ENCODE measurements around the gene NEK10.

The NEK10 gene

DNA sequence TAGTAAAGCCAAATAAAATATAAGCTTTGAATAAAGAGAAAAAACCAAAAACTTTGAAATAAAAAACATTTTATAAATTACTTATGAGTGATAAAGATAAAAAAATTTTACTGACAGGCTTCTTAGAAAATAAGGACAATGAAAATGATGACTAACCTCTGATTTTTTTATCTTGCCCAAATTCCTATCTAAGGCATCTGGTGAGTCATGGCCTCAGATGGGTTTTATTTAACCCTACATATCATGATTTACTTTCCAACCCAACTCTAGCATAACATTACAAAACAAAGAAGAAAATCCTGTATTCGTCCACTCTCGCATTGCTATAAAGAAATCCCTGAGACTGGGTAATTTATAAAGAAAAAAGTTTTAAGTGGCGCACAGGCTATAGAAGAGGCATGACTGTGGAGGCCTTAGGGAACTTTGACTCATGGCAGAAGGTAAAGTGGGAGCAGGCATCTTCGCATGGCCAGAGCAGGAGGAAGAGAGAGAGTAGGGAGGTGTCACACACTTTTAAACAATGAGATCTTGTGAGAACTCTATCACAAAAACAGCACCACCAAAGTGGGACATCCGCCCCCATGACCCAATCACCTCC, 152.1 kb downstream of the NEK10 start:
- no peak for DNase-seq
- H3K27me3 ChIP-seq (replicated peaks; ENCODE audit: control insufficient read depth, insufficient read depth, low read length, poor library complexity, severe bottlenecking), result no peaks in the 10 kb centered on the region
- no peak overlapping the region for H3K4me3 ChIP-seq (ENCODE audit: insufficient read depth, low read depth, low read length, poor library complexity, severe bottlenecking)
- H3K27ac ChIP-seq (ENCODE audit: insufficient read depth, low read length, poor library complexity, severe bottlenecking), result no peak overlapping the region
- no peaks in the 10 kb centered on the region for H3K9me3 ChIP-seq (ENCODE audit: control insufficient read depth, low read length)
- H3K4me1 ChIP-seq (ENCODE audit: control insufficient read depth, insufficient read depth, low read length, poor library complexity, severe bottlenecking), result no peaks in the 10 kb centered on the region
- H3K36me3 ChIP-seq (ENCODE audit: control insufficient read depth, insufficient read depth, low read length), result no peaks in the 10 kb centered on the region

DNA sequence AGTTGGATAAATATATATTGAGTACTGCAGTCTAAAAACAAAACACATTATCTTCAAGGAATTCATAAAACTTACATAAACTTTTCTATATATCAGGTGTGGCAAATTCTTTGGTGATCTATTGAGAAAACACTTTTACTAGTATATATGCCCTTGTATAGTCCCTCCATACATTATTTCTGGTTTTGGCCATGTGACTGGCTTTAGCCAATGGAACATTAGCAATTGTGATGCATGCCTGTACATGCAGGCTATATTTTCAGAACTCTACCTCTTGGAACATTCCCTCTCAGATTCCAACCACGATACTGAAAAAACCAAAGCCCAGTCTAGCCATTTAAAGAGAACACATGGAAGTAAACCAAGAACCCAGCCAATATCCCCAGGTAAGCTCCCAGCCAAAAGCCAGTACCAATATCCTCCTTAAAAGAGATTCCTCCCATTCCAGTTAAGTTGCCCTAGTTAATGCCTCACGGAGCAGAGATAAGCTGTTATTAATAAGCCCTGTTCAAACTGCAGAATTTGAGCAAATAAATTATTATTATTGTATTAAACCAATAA, 152.8 kb downstream of the NEK10 start:
- DNase-seq, result no peak
- no peaks in the 10 kb centered on the region for H3K4me1 ChIP-seq (ENCODE audit: control insufficient read depth, insufficient read depth, low read length, poor library complexity, severe bottlenecking)
- no peaks in the 10 kb centered on the region for H3K9me3 ChIP-seq (ENCODE audit: control insufficient read depth, low read length)
- H3K4me3 ChIP-seq (ENCODE audit: insufficient read depth, low read depth, low read length, poor library complexity, severe bottlenecking), result no peak overlapping the region
- no peaks in the 10 kb centered on the region for H3K36me3 ChIP-seq (ENCODE audit: control insufficient read depth, insufficient read depth, low read length)
- no peaks in the 10 kb centered on the region for H3K27me3 ChIP-seq (replicated peaks; ENCODE audit: control insufficient read depth, insufficient read depth, low read length, poor library complexity, severe bottlenecking)
- H3K27ac ChIP-seq (ENCODE audit: insufficient read depth, low read length, poor library complexity, severe bottlenecking), result no peak overlapping the region

DNA sequence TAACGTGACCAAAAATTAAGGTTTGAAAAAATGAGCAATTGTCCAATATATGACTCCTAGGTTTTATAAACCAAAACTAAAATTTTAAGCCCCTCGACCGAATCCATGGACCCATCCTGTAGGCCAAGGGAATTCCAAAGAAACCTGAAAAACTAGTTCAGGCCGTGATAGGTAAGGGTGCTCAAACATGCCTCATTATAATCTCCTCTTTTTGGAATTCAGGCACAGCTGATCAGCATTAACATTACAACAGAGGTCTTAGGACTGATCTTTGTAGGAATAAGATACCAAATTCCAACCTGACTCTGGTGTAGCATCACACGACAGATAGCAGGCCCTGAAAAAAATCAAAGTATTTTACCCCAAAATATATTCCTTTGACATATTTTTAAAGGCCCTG, 155.7 kb downstream of the NEK10 start:
- Histone ChIP-seq H3K27me3 (replicated peaks; ENCODE audit: control insufficient read depth, insufficient read depth, low read length, poor library complexity, severe bottlenecking) (no peaks in the 10 kb centered on the region), H3K4me1 (ENCODE audit: control insufficient read depth, insufficient read depth, low read length, poor library complexity, severe bottlenecking) (no peaks in the 10 kb centered on the region), H3K27ac (ENCODE audit: insufficient read depth, low read length, poor library complexity, severe bottlenecking) (no peak overlapping the region), H3K36me3 (ENCODE audit: control insufficient read depth, insufficient read depth, low read length) (no peaks in the 10 kb centered on the region), H3K9me3 (ENCODE audit: control insufficient read depth, low read length) (no peaks in the 10 kb centered on the region), H3K4me3 (ENCODE audit: insufficient read depth, low read depth, low read length, poor library complexity, severe bottlenecking) (no peak overlapping the region)
- no peak for DNase-seq

DNA sequence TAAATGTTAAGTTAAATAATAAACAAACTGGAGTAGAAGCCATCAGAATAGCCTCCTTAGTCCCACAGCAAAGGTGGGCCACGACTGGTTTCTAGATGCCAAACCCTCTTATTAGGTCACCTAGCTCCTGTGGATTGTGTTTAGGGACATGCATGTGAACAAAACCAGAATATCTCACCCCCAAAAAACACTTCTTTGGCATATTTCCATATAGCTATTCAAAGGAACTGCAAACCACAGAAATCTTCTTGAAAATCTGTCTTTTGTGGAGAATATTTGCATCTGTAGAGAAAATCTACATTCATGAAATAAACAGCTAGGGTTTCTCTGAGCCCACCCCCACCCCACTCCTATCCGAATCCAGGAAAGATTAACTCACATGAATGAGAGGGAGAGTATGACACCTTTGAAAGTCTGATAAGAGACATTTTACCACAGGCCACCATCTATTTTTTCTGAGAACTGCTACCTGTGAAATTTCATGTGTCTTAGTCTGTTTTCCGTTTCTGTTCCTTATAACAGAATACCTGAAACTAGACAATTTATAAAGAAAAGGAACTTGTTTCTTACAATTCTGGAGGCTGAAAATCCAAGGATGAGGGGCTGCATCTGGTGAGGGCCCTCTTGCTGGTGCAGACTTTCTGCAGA, 159.4 kb downstream of the NEK10 start:
- H3K4me3 ChIP-seq (ENCODE audit: insufficient read depth, low read depth, low read length, poor library complexity, severe bottlenecking), result no peak overlapping the region
- H3K36me3 ChIP-seq (ENCODE audit: control insufficient read depth, insufficient read depth, low read length), result no peaks in the 10 kb centered on the region
- no peak for DNase-seq
- H3K9me3 ChIP-seq (ENCODE audit: control insufficient read depth, low read length), result no peaks in the 10 kb centered on the region
- no peaks in the 10 kb centered on the region for H3K27me3 ChIP-seq (replicated peaks; ENCODE audit: control insufficient read depth, insufficient read depth, low read length, poor library complexity, severe bottlenecking)
- no peaks in the 10 kb centered on the region for H3K4me1 ChIP-seq (ENCODE audit: control insufficient read depth, insufficient read depth, low read length, poor library complexity, severe bottlenecking)
- H3K27ac ChIP-seq (ENCODE audit: insufficient read depth, low read length, poor library complexity, severe bottlenecking), result no peak overlapping the region

DNA sequence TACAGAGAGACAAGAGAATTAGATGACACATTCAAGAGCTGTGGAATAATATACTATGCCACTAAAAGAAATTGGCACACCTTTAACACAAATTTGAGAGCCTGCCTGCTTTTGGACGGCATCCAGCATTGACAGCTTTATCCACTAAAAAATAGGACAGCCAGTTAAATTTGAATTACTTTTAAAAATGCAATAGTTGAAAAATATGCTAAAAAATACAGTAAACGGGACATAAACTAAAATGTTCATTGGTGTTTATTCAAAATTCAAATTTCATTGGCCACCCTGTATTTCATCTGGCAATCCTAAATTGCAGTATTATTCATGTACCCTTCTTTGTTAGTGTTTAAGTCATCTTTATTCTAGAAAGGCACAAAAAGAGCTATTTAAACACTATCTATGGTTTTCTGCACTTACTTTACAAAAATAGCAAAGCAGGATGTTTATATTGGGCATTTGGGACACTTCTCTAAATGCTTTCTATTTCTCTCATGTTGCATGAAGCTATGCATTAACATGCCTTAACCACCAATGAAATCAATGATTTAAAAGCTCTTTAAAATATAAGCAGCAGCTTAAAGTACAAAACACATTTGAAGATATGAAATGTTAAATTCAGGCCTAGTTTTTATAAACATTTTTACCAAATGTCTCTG, 160.1 kb downstream of the NEK10 start:
- Histone ChIP-seq H3K4me3 (ENCODE audit: insufficient read depth, low read depth, low read length, poor library complexity, severe bottlenecking) (no peak overlapping the region), H3K27me3 (replicated peaks; ENCODE audit: control insufficient read depth, insufficient read depth, low read length, poor library complexity, severe bottlenecking) (no peaks in the 10 kb centered on the region), H3K4me1 (ENCODE audit: control insufficient read depth, insufficient read depth, low read length, poor library complexity, severe bottlenecking) (no peaks in the 10 kb centered on the region), H3K27ac (ENCODE audit: insufficient read depth, low read length, poor library complexity, severe bottlenecking) (no peak overlapping the region), H3K9me3 (ENCODE audit: control insufficient read depth, low read length) (no peaks in the 10 kb centered on the region), H3K36me3 (ENCODE audit: control insufficient read depth, insufficient read depth, low read length) (no peaks in the 10 kb centered on the region)
- DNase-seq, result no peak

DNA sequence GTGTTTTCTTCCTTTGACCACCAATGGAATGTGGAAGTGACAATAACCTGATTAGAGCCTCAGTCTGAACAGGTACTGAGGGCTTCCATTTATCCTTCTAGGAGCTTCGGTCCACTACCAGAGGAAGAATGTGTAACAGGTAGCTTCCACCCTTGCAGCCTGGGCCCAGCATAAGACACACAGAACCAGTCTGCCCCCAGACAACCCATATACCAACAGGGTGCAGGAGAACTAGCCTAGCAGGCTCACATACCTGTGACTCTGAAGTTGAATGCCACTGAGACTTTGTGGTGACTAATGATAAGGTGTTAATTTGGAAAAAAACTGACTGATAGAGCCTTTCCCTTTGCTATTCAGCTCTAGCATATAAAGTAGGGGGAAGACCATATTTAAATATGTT, 166.2 kb downstream of the NEK10 start:
- Histone ChIP-seq H3K27ac (ENCODE audit: insufficient read depth, low read length, poor library complexity, severe bottlenecking) (no peak overlapping the region), H3K36me3 (ENCODE audit: control insufficient read depth, insufficient read depth, low read length) (no peaks in the 10 kb centered on the region), H3K27me3 (replicated peaks; ENCODE audit: control insufficient read depth, insufficient read depth, low read length, poor library complexity, severe bottlenecking) (no peaks in the 10 kb centered on the region), H3K4me1 (ENCODE audit: control insufficient read depth, insufficient read depth, low read length, poor library complexity, severe bottlenecking) (no peaks in the 10 kb centered on the region), H3K4me3 (ENCODE audit: insufficient read depth, low read depth, low read length, poor library complexity, severe bottlenecking) (no peak overlapping the region), H3K9me3 (ENCODE audit: control insufficient read depth, low read length) (no peaks in the 10 kb centered on the region)
- no peak for DNase-seq

DNA sequence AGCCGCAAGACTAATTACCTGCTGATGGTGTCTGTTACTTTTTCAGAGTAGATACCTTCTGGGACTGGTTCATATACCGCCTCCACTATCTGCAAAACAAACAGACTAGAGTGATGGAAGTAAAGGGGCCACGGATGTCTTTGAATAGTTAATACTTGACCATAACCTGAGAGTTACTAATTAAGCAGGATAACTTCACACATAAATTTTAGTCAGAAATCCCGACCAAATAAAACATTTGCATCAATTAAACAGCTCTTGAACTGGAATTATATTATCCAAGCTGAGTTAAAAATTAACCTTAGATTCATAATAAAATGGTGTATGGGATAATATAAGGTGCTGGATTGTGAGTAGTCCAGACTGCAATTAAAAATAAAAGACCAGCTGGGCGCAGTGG, 167.7 kb downstream of the NEK10 start:
- no peak overlapping the region for H3K27ac ChIP-seq (ENCODE audit: insufficient read depth, low read length, poor library complexity, severe bottlenecking)
- no peaks in the 10 kb centered on the region for H3K27me3 ChIP-seq (replicated peaks; ENCODE audit: control insufficient read depth, insufficient read depth, low read length, poor library complexity, severe bottlenecking)
- no peaks in the 10 kb centered on the region for H3K36me3 ChIP-seq (ENCODE audit: control insufficient read depth, insufficient read depth, low read length)
- no peak for DNase-seq
- no peak overlapping the region for H3K4me3 ChIP-seq (ENCODE audit: insufficient read depth, low read depth, low read length, poor library complexity, severe bottlenecking)
- H3K9me3 ChIP-seq (ENCODE audit: control insufficient read depth, low read length), result no peaks in the 10 kb centered on the region
- no peaks in the 10 kb centered on the region for H3K4me1 ChIP-seq (ENCODE audit: control insufficient read depth, insufficient read depth, low read length, poor library complexity, severe bottlenecking)

DNA sequence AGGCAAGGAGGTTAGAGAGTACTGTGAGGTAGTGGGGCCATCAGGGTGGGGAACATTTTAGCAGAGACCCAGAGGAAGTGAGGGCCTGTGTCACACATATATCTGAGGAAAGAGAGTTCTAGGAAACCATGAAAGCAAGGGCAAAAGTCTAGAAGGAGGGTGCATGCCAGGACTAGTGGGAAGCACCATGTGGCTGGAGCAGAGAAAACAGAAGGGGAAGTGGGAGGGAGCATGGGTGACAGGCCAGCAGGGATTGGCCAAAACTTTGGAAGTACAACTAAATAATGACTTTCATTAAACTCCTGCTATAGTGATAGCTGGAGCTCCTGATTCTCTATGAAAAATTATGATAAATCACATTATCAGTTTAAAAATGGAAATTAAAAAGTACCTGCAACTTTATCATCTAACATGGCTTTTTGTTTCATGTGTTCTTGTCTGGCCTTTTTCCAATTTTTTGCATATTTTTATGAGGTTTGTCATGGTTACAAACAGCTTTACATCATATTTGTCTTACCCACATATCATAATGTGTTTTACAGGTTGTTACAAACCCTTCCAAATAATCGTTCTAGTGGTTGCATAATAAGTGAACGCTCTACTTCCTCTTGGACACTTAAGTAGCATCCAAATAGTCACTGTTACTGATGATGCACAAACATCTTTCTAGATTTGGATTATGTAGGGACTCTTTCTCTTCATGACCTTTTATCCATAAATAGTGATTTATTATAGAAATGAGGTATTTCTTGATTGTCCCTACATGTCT, 168.3 kb downstream of the NEK10 start:
- Histone ChIP-seq H3K4me3 (ENCODE audit: insufficient read depth, low read depth, low read length, poor library complexity, severe bottlenecking) (no peak overlapping the region), H3K27me3 (replicated peaks; ENCODE audit: control insufficient read depth, insufficient read depth, low read length, poor library complexity, severe bottlenecking) (no peaks in the 10 kb centered on the region), H3K36me3 (ENCODE audit: control insufficient read depth, insufficient read depth, low read length) (no peaks in the 10 kb centered on the region), H3K9me3 (ENCODE audit: control insufficient read depth, low read length) (no peaks in the 10 kb centered on the region), H3K27ac (ENCODE audit: insufficient read depth, low read length, poor library complexity, severe bottlenecking) (no peak overlapping the region), H3K4me1 (ENCODE audit: control insufficient read depth, insufficient read depth, low read length, poor library complexity, severe bottlenecking) (no peaks in the 10 kb centered on the region)
- no peak for DNase-seq

DNA sequence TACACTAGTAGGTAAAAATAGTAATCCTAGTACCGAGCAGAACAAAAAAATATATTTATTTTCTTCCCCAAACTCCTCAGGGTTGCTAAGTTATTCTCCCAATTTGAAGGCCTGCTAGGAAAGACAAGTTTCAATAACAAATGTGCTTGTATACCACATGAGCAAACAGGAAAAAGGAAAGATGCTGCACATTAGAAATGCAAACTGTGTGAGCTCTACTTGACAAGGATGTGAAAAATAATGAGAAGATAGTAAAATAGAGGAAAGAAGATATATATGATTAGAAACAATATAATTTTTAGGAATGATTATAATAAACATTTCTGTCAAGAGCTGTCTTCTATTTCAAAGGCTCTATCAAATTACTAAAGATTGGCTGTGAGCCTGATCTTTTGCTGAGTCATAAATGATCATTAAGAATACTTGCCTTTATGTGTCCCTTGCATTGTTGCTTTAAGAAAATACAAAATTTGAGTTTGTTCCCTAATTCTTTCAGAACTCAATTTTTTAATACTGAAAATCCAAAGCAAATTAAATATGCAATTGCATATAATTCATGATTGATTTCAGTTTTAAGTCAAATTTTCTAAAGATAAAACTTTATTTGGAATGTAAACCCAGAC, 174.2 kb downstream of the NEK10 start:
- DNase-seq, result no peak
- H3K4me3 ChIP-seq (ENCODE audit: insufficient read depth, low read depth, low read length, poor library complexity, severe bottlenecking), result no peak overlapping the region

More for the DNA sequence above, 174.2 kb downstream of the NEK10 start:
- Histone ChIP-seq H3K27me3 (replicated peaks; ENCODE audit: control insufficient read depth, insufficient read depth, low read length, poor library complexity, severe bottlenecking) (no peaks in the 10 kb centered on the region), H3K4me1 (ENCODE audit: control insufficient read depth, insufficient read depth, low read length, poor library complexity, severe bottlenecking) (no peaks in the 10 kb centered on the region), H3K27ac (ENCODE audit: insufficient read depth, low read length, poor library complexity, severe bottlenecking) (no peak overlapping the region), H3K36me3 (ENCODE audit: control insufficient read depth, insufficient read depth, low read length) (no peaks in the 10 kb centered on the region), H3K9me3 (ENCODE audit: control insufficient read depth, low read length) (no peaks in the 10 kb centered on the region)
